HG02678 (cell line): ENCODE measurements around the gene ARRDC3.
"Not testable (repeated sequence)": the region's sequence is repeated elsewhere in the genome, so short reads cannot be mapped to it uniquely, and the experiment has no call there.

Experiments used
- ATAC-seq: cut with Tn5 transposase; IDR thresholded peaks from one replicate; pipeline ENCODE4 v1.9.1; 2021; ENCODE audit warnings: mild to moderate bottlenecking, moderate library complexity; ENCODE audit not compliant: unreplicated experiment

ARRDC3 gene

GRCh38 chr5:91383027-91383955, at the start of gene ARRDC3:
Gene ARRDC3 (minus strand): TSS chr5:91383317. CDS start chr5:91383092, 225 bp downstream.
- ATAC-seq = peak; percentile 51

GRCh38 chr5:91430949-91431348, 47.8 kb upstream of the ARRDC3 start:
- ATAC-seq = no peak

- ATAC-seq = no peak
These were observed 41.7 kb upstream of the ARRDC3 start for GRCh38 chr5:91424638-91425436.

GRCh38 chr5:91423871-91424270, 40.8 kb upstream of the ARRDC3 start:
- ATAC-seq = no peak

- no peak for ATAC-seq
These were observed 37.8 kb upstream of the ARRDC3 start for GRCh38 chr5:91420879-91421278.

- ATAC-seq = peak; percentile 71
These were observed 36.7 kb upstream of the ARRDC3 start for GRCh38 chr5:91419571-91420537.

- ATAC-seq = no peak
These were observed 36.0 kb upstream of the ARRDC3 start for GRCh38 chr5:91419136-91419535.

- ATAC-seq = no peak
These were observed 35.0 kb upstream of the ARRDC3 start for GRCh38 chr5:91418158-91418557.

GRCh38 chr5:91417219-91417618, 34.1 kb upstream of the ARRDC3 start:
- no peak for ATAC-seq

- ATAC-seq = no peak
These were observed 33.4 kb upstream of the ARRDC3 start for GRCh38 chr5:91416491-91416890.

- no peak for ATAC-seq
These were observed 26.2 kb upstream of the ARRDC3 start for GRCh38 chr5:91409304-91409703.

GRCh38 chr5:91408710-91409109, 25.6 kb upstream of the ARRDC3 start:
- ATAC-seq = no peak

GRCh38 chr5:91407204-91407603, 24.1 kb upstream of the ARRDC3 start:
- ATAC-seq = no peak

GRCh38 chr5:91403438-91403837, 20.3 kb upstream of the ARRDC3 start:
- ATAC-seq = no peak

- no peak for ATAC-seq
These were observed 18.1 kb upstream of the ARRDC3 start for GRCh38 chr5:91401175-91401574.

GRCh38 chr5:91397791-91398190, 14.7 kb upstream of the ARRDC3 start:
- ATAC-seq = peak; percentile 52

- no peak for ATAC-seq
These were observed 7.2 kb upstream of the ARRDC3 start for GRCh38 chr5:91390268-91390667.

- not testable (repeated sequence) for ATAC-seq
These were observed 6.4 kb upstream of the ARRDC3 start for GRCh38 chr5:91389555-91389954.

- ATAC-seq = no peak
These were observed 5.2 kb upstream of the ARRDC3 start for GRCh38 chr5:91388362-91388761.

- ATAC-seq = no peak
These were observed 3.0 kb upstream of the ARRDC3 start for GRCh38 chr5:91386120-91386519.

- not testable (repeated sequence) for ATAC-seq
These were observed 2.5 kb upstream of the ARRDC3 start for GRCh38 chr5:91385596-91385995.
